GM21825 (cell line): ENCODE measurements around the gene MAP3K5.

Experiments
- ATAC-seq: cut with Tn5 transposase; IDR thresholded peaks from one replicate; pipeline ENCODE4 v1.9.1; 2021; ENCODE audit warnings: mild to moderate bottlenecking, moderate library complexity; ENCODE audit not compliant: unreplicated experiment

Gene MAP3K5

DNA sequence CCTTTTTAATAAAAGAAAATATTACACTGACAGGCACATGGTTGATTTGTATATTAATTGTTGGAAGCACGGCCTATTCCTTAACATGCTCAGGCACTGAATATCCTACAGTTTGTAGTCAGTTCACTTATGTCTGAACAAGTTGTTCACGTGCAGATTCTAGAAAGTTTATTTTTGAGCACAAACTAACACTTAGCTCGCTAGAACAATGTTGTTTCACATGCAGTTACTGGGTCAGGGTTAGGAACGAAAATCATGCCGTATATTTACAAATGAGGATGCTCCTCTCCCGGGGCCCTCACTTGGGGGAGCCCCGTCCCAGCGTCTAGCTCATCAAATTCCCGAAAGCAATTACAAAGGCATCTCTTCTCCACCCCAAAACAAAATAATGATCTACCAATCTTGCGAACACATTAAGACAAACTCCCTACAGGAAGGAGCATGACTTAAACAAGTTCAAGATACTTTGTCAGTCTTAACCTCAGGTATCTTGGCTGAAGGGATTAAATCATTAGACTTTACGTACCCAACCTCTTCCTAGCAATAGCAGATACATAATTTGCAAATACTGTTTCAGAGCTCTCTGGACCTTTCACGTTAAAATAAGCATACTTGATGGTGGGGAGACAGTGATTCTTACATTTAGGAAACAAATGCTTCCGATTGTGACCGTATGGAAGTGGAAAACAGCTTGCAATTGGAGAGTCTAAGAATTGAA, 243.5 kb downstream of the MAP3K5 start:
- no peak for ATAC-seq

DNA sequence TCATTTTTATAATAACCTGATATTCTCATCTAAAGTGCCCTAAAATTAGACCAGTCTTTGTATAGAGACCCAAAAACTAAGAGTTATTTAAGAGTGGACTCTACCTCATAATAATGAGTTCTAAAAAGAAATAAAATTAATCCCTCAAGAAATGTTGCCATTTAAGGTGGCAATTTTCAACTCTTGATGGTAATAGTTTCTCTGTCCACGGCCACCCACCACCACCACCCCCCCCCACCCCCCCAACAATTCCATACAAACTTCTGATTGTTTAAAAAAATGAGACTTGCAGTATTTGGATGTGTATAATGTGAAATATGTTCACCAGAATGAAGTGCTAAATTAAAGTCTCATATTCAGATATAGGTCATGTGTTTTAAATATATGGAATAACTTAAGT, 244.4 kb downstream of the MAP3K5 start:
- no peak for ATAC-seq

DNA sequence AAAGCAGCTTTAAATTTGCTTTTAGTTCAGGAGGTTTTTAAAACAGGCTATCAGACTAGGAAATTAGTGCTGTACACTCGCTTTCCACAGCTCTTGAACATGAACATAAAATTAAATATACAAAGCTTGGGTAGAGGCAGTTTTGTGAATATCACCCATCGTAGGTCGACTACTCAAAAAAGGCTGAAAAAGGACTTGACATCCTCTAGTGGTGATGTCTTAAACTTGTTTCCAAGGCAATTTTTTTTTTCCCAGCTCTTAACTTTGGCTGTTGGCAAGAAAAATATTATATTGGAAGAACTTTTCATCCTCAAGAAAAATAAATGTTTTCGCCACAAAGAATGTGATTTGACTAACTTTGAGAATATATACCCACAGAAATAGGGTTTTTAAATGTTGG, 244.9 kb downstream of the MAP3K5 start:
- ATAC-seq: no peak

DNA sequence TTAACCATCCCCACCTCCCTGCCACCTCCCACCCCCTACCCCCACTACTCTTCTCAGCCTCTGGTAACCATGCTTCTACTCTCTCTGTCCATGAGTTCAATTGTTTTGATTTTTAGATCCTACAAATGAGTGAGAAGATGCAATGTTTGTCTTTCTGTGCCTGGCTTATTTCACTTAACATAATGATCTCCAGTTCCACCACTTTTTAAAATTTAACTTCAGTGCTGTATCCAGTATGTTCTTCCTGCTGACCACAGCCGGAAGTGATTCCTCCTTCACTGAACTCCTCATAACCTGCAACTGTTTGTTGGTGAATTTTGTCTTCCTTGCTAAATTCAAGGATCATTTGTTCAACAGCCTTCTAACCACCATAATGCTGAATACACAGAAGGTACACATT, 245.9 kb downstream of the MAP3K5 start:
- no peak for ATAC-seq

DNA sequence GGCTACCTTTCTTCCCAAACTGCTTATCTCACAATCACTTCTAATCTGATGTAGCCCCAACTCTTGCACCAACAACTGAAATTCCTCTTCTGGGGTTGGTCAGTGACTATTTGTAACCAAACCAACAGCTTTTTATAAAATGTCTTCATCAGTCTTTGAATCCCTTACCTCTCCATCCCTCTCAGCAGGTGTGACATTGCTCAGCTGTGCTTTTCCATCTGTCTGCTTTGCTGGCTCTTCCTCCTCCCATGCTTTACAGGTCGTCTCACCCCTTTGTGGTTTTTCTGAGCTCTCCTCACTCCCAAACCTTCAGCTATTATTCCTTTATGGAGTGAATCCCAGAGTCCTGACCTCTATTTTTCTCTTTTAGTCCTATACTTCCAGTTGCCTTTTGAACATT, 248.0 kb downstream of the MAP3K5 start:
- no peak for ATAC-seq

DNA sequence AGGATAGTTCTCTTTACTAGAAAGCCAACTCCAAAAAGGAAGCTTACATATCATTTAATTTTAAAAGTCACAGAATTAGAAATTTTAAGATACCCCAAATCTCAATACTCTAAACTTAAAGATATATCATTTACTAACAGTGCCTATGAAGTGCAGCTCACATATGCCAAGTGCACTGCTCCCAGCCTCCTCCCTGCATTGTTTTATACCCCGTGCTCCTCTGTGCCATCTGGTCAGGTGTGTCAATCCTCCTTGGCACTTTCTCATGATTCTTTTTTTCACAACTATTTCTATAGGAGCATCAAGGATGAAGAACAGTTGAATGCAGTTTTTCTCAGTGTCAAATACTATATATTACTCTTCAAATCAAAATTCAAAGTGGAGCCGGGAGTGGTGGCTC, 250.9 kb downstream of the MAP3K5 start:
- no peak for ATAC-seq

DNA sequence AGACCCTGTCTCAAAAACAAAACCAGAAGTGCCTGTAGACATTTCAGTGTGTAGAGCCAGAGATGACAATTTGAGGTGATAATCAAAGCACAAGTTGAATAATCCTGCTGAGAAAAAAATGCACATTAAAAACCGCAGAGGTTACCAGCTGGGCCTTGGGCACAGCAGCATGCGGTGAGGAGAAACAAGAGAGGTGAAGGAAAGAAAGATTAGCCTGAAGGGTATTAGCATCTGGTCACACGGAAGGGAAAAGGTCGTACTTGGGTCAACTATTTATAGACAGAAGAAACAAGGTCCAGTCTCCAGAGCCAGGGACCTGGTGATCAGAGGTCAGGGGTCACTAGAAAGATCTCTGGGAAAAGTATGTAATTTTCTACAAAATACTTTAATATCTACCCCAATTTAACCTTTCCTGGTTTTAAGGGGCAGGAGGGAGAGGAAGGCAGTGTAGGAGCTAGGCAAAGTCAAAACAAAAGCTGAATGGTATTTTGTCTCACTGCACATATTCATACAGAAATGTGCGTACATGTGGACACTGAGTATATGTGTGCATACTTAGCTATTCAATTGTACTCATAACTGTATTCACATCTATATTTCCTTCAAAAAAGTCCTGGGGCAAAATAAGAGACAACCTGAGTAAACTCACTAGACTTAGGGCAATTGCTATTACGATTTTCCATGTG, 252.2 kb downstream of the MAP3K5 start:
- no peak for ATAC-seq

DNA sequence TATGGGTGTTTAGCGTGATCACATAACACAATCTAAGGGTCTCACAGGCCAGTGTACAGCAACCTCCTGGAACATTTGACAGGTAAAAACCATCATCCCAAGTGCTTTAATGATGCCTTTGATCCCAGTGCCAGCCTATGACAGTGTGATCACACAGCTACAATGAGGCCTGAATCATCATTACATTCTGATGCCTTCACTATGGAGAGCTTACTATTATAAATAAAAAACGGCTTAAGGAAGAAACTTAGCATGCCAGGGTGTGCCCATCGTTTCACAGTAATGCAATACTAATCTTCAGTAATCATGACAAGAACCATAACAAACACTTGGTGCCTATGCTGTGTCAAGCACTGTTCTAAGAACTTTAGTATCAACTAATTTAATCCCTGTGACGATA, 253.4 kb downstream of the MAP3K5 start:
- no peak for ATAC-seq

DNA sequence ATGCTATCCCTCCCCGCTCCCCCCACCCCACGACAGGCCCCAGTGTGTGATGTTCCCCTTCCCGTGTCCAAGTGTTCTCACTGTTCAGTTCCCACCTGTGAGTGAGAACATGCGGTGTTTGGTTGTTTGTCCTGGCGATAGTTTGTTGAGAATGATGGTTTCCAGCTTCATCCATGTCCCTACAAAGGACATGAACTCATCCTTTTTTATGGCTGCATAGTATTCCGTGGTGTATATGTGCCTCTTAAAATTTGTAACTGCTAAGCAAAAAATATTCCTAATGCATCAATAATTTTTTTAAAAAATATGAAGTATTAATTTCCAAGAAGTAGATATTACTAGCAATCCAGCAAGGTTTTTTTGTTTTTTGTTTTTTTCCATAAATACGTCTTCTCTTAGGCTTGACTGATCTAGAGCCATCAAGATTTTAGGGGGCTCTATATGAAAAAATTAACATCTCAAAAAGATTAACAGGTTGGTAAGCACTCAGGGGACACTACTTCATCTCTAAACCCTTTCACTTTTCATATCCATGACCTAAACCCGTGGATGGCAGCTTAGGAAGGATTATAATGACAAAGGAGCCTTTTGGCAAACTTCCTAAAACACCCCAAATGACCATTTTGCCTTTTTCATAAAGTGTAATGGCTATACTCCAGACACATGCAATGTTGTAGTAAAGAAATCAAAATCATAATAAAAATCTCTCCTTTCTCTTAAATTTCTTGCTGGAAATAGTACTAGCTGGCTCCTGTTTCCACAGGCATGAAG, 256.2 kb downstream of the MAP3K5 start:
- no peak for ATAC-seq

DNA sequence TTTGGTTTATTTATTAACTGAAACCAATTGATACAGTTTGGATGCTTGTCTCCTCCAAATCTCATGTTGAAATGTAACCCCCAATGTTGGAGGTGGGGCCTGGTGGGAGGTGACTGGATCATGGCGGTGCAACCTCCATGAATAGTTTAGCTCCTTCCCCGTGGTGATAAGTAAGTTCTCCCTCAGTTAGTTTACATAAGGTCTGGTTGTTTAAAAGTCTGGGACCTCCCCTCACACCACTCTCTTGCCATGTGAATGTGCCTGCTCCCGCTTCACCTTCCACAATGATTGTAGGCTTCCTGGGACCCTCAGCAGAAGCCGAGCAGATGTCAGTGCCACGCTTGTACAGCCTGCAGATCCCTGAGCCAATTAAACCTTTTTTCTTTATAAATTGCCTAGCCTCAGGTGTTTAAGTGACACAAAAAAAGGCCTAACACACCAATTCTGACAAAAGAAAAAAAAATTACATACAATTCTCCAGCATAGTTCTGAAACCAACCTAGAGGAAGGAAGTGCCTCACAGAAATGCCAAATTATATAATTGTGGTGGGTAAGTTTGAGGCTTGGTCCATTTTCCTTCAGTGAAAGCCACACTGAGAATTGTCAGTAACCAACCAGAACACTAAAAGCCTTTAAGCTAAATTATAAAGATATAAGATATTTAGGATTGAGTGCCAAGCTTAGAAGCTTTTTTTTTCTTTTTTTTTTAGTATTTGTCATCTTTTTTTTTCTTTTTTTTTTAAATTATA, 257.1 kb downstream of the MAP3K5 start:
- ATAC-seq: no peak

DNA sequence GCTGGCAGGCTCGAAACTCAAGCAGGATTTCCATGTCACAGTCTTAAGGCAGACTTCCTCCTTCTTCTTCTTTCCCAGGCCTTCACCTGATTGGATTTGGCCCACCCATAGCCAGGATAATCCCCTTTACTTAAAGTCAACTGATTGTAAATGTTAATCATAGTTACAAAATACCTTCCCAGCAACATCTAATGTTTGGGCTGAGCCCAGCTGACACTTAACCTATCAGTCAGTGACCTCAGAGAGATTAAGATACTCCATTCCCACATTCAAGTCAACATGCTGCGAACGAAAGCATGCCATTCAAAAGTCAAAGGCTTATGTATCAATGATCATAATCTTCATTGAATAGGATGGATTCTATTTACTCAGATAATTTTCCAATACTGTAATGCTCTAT, 258.0 kb downstream of the MAP3K5 start:
- no peak for ATAC-seq

DNA sequence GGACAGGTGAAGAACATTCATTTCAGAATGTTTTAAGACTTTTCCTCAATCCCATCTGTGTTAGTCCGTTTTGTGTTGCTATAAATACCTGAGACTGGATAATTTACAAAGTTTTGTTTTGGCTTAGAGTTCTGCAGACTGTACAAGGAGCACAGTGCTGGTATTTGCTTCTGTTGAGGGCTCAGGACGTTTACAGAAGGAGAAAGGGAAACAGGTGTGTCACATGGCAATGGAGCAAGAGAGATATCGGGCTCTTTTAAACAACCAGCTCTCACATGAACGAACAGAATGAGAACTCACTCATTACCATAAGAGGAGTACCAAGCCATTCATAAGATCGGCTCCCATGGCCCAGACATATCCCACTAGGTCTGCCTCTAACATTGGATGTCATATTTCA, 258.8 kb downstream of the MAP3K5 start:
- no peak for ATAC-seq

DNA sequence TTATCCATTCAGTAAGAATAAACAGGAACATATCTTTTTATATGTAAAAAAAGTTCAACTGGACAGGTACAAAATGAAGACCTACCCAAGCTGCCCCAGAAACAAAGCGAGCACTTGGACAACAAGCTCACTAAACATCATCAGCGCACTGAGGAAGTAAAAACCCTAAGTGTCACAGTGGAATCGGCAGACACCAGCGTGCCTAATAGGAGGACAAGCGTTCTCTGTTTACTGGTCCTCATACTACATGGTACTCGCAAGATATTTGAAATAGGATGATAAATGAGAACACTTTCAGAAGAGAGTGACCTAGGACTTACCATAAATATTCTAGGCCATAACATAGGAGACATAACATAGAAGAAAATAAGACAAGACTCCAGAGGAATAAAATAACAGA, 260.2 kb downstream of the MAP3K5 start:
- no peak for ATAC-seq

DNA sequence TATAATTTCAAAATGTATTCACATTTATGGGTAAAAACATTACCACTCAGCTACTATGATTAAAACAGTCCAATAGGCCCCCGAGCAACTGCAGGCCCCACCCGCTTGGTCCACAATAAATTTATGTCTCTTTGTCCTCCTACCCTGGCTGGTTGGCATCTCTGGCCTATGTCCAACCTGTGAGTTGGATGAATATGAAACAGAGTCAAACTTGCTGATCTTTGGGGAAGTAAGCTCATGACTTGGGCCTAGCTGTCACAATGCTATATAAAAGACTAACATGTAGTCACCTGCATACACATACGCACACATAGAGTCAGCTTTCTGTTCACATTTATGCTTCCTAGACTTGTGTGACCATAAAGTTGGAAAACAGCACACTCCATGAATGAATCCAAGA, 262.6 kb downstream of the MAP3K5 start:
- no peak for ATAC-seq

DNA sequence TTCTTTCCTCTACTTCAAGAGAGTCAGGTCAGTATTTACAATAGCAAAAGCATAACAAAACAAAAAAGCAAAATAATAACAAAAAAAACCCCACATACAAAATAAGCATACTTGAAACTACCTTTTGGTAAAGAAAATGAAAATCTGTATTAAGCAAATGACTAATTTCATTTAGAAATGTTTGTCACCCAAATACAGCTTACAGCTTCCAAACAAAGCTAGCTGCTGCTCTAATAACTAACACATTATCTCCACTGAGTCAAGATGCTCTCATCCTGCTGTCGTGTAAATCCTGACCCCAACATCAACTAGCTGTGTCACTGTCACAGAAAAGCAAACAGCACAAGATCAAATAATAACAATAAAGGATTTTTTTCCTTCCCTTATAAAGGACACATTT, 263.8 kb downstream of the MAP3K5 start:
- ATAC-seq: no peak

DNA sequence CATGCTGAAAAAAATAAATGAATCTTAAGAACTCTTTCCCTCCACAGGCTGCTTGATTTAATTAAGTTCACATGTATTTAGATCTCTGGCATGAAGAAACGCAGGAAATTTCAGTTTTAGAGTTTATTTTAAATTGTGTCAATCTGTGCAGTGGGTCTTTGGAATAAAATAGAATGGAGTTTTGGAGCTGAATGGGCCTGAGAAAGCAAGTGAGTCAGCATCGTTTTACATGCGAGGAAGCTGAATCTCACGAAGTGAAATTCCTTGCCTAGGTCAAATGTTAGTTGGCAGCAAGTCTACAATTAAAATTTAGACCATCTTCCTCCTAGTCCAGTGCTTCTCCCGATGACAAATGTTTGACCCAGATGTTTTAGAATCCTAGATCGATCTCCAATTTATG, 264.4 kb downstream of the MAP3K5 start:
- no peak for ATAC-seq

DNA sequence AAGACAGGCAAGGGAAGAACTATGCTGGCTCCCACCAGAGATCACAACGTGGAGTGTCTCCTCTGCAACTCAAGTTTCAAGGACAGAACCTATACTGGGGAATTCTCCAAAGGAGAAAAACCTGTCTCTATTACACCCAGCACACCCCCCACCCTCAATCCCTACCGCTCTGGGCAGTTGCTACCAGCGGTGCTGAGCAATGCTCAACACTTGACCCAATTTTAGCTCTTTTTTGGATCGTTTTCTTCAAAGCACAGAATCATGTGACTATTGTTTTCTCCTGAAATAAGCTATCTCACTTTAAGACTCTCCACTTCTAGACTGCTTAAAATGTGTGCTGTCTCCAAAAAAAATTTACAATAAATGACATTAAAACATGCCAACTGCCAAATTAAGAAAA, 265.3 kb downstream of the MAP3K5 start:
- ATAC-seq: no peak

DNA sequence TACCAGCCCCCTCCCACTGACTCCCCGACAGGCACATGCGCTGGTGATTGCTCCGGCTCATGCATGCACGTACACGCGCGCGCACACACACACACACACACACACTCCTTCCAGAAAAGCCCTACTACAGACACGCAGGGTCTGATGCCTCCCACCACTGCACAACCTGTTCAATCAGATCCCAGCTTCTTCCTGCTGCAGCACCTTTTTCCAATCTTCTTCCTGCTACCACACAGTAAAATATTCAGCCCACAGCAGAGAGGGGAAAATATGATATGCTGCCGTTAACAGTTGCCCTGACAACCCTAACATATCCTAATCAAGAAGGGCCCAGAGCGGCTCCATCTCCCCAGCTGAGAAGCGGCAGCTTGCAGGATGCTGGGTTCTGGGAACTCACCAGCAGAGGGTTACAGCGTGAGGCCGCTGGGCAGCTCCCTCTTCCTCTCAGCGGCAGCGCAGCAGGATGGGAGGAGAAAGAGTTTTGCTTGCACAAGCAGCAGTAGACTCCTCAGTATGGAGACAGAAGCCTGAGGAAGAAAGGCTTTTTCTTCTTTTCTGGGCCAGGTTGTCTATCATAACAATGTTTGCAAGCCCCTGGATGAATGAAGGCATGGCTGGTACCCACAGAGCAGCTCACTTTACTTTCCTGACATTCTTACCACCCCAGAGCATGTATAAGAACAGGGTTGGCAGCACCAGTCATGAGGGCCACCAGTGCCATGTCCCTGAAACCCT, 265.9 kb downstream of the MAP3K5 start:
- ATAC-seq: peak; percentile 52

DNA sequence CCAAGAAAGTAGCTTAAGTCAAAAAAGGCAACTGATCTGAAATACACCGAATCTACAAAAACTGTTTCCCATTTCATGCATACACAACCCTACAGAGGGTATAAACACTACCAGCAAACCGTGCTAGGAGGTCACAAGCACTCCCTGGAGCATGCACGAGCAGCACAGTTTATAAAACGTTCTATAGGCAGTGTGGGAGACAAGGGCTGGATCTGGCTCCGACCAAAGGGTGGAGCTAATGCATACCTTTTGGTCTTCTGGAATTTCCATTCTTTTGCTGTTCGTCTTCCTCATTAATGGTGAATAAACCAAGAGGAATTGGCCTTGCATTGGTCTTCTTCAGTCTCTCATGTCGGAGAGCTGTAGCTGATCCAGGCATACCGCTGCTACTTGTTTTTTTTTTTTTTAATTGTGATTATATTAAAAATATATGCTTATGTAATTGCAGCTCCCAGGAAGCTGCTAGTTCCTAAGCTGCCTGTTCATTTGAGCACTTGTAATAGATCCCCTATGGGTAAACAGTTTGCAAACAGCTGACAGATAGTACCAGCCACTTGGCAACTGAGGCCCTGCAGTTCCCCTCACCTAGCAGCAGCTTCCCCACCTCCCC, 266.6 kb downstream of the MAP3K5 start:
- no peak for ATAC-seq

DNA sequence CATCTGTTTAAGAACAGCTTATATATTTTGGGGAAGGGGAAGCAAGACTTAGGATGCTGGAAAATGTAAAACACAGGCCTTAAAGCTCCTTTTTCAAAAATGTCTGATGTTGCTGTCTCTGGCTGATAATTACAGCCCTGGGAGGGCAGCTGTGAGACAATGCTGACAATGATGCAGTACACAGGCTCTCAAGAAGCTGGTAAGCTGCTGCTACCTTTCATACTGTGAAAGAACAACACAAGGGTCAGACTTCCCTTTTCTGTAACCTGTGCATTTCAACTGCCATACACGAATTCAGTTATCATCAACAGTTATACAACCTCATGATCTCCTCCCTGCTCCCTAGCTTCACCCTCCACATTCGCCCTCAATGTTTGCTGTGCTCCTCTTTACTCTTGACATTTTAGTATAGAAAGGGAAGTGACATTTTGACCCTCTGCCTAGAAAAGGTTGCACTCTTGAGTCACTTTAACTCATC, 267.3 kb downstream of the MAP3K5 start:
- no peak for ATAC-seq
